Hepatocyte (in vitro differentiated cells): ENCODE results near the gene RIC8A.

Experiments used
- CTCF ChIP-seq: fragments of 200-600 bp; sonication (generic); IDR thresholded peaks from 2 replicates; pipeline ENCODE4 v1.5.1; 2016; ENCODE audit warnings: antibody characterized with exemption, mild to moderate bottlenecking; ENCODE audit not compliant: poor library complexity
- EZH2 ChIP-seq: fragments of 200-600 bp; sonication (generic); IDR thresholded peaks from 2 replicates; pipeline ENCODE4 v1.6.1; 2016; ENCODE audit warnings: antibody characterized with exemption, mild to moderate bottlenecking, borderline replicate concordance
- EZH2phosphoT487 ChIP-seq: fragments of 200-600 bp; sonication (generic); IDR thresholded peaks from one replicate; pipeline ENCODE4 v1.6.1; 2018; ENCODE audit warnings: antibody characterized with exemption, mild to moderate bottlenecking, low read depth, moderate library complexity; ENCODE audit not compliant: unreplicated experiment, severe bottlenecking

DNA sequence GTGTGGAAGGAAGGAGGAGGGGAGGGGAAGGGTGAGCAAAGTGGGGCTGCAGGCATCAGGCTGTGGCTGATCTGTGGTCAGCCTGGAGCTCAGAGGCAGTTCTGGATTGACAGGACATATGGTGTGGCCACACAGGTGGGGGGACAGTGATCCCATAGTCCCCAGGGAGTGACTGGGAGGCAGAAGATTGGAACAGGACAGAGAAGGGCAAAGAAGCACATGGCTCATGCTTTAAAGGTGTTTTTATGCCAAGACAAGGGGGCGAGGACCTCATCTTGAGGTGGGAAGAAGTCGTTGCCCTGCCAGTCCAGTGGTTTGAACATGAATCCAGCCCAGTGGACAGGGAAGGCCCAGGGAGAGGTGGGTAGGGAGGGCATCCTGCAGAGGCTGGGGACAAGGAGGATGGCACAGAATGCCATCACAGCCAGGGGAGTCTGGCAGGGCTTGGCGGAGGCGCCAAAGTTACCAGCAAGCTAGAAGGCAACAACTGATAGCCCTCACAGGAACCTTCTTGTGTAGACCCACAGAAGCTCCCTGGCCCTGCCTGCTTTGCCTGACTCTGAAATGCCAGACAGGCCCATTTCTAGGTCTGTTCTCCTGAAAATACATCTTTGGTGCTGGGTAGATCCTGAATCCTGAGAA lies 3.4 kb upstream of the RIC8A start:
- TF ChIP-seq CTCF (no peak), EZH2 (no peak), EZH2phosphoT487 (no peak)
